SK-N-DZ (cell line): ENCODE data around the gene GPR39.

Experiments used
- DNase-seq: peaks from one replicate; pipeline ENCODE4 v3.0.0-alpha.2; 2015; ENCODE audit warnings: low spot score

Gene GPR39

DNA sequence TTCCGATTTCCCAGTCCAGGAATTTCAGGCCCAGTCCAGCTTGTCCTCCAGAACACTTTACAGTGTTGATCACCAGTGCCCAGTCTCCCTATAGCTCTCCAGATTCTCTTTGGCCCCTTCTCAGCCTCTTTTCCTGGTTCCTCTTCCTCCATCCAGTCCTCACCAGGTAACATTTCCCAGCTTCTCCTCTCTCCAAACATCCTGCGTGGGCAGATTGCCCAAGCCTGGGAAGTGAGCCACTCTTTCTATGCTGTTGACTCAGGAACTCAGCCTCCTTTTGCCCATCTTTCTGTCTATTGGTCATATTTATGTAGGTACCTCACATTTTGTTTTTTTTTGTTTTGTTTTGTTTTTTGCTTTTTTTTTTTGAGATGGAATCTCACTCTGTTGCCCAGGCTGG, 144.0 kb downstream of the GPR39 start:
- no peak for DNase-seq

DNA sequence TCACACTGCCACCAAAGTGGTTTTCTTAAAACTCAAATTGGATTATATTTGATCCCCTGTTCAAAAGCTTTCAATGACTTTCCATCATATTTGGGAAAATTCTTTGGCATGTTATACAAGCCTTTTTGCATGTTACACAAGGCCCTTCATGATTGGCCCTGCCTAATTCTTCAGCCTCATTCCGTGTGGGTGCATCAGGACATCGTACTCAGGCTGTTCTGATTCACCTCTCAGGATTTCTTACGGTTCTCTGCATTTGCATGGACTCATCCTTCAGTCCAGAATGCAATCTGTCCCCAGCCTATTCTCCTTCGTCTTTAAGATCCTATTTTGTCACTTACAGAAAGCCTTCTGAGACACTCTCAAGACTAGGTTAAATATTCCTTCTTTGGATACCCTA, 145.6 kb downstream of the GPR39 start:
- DNase-seq, result no peak

DNA sequence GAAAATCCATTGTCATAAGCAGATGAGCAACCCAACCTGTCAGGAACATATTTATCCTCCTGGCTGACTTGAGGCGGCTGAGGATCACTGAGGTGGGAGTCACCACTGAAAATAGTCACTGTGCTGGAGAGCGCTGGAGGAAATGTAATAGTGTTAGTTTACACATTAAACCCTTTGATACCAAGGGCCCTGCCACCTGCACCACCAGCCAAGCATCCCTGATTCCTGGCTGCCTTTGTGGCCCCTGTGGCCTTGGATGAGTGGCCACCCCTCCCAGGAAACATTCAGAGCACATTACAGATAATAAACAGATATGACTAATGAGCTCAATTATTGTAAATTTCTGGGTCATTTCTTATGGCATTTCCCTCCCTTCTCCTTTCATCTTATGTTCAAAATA, 147.5 kb downstream of the GPR39 start:
- DNase-seq, result no peak

DNA sequence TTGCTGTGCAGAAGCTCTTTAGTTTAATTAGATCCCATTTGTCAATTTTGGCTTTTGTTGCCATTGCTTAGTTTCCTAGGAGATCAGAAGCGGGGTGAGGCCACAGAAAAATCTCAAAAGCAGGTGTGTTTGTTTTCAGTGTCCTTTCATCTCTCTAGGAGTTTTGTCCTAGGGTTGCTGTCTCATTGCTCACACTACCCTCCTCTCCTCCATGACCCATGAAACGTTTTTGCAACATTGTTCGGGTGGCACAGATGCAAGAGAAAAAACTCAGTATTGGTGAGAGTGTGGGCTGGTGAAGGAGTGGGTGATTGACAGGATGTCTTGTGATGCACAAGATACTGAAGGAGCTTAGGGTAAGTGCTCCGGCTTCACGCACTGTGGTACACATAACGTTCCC, 149.8 kb downstream of the GPR39 start:
- no peak for DNase-seq

DNA sequence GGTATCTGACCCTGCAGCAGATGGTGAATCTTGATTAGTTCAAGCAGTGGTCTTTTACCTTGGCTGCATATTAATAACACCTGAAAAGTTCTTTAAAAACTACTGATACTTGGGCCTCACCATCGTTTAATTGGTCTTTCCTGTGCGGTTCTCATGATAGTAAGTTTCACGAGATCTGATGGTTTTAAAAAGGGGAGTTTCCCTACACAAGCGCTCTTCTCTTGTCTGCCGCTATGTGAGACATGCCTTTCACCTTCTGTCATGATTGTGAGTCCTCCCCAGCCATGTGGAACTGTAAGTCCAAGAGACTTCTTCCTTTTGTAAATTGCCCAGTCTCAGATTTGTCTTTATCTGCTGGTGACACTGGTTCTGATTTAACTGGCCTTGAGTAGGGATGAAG, 151.1 kb downstream of the GPR39 start:
- no peak for DNase-seq

DNA sequence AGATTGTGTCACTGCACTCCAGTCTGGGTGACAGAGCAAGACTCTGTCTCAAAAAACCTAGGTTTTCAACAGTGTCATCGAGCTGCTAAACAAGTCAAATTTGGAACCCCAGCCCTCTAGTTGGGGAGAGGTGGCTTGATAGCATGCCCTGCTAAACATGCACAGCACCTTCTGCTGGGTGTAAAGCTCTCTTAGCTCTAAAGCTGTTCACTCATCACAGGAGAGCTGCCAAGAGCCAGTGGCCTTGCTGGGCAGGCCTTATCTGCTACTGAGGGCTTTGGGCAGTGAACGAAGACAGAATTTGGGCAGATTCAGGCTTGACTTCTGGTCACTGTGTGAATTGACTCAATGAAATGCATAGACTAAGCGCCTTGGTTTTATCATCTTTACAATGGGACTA, 152.1 kb downstream of the GPR39 start:
- DNase-seq, result no peak

DNA sequence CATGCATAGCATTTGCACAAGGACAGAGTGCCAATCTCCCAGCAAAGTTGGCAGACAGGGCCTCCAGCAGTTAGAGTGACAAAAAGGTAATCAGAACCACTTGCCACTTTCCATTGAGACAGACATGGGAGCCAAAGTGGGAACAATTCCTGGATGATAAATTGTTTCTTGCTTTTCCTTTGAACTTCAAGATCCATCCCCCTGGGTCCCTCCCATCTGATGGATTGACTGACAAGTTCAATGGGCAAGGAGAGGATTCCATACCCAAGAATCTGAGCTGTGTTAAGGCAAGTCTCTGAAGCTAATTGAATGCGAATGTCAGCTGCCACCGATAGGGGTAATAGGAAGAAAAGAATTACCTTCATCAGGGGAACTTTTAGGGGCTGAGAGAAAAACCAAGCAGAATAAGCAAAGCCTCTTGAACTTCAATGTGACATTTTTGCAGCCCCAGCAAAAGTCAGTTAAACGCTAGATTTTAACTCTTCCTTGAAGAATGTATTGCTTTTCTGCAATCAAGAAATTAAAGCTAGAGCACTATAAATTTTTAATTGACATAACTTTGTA, 156.9 kb downstream of the GPR39 start:
- DNase-seq, result no peak

DNA sequence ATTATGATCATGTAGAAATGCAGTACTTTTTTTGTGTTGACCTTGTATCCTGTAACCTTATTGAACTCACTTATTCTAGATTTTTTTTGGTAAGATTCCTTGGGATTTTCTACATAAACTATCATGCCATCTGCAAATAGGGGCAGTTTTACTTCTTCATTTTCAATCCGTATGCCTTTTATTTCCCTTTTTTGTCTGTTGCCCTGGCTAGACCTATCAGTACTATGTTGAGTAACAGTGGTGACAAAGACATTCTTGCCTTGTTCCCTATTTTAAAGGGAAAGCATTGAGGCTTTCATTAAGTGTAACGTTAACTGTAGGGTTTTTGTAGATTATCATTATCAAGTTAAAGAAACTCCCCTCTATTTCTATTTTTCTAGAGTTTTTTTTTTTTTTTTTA, 161.1 kb downstream of the GPR39 start:
- no peak for DNase-seq

DNA sequence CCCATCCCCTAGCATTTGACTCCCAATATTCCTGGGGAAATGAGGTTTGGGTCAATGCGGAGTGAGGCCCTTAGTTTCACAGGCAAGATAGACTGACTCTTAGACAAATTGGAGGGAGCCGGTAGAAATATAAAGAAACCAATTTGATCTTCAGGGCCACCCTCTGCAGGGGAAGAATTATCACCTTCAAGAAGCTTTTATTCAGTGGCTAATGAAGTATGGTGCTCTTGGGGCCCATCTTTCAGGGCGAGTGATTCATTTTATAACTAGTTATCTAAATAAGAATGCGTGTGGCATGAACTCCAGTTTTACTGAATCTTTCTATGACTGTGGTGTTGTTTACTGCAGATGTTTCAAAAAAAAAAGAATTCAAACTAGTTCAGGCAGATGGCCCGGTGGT, 165.0 kb downstream of the GPR39 start:
- DNase-seq, result no peak

DNA sequence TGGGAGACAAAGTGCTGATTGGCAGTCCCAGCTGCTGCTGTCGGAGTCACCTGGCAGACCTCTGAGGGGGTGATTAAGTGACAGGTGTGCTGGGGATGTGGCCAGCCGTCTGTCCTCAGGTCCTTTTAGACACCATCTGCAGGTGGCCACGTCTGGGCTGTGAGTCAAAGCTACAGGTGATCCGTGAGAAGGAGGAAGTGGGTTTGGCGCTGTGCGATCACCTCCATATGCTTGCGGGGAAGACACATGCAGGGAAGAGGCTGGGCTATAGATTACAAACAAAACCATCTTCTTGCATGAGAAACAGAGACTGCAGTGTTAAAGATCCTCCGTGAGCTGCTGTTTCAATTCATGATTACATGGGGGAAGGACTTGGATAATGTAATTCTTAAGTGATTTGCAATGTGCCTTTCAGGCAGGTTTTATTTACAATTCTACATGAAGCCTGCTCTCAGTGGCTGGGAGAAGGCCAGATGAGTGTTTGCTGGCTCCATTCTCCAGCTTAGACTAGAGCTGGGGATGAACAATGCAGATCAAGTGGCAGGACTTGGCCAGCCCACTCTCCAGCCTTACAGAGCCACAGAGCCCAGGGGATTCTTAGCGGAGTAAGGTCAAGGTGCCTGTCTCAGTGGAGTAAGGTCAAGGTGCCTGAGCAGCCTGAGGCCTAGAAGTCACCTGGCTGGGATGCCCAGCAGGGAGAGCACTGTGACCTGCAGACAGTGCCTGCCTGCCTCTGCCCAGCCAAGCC, 165.6 kb downstream of the GPR39 start:
- DNase-seq, result no peak

DNA sequence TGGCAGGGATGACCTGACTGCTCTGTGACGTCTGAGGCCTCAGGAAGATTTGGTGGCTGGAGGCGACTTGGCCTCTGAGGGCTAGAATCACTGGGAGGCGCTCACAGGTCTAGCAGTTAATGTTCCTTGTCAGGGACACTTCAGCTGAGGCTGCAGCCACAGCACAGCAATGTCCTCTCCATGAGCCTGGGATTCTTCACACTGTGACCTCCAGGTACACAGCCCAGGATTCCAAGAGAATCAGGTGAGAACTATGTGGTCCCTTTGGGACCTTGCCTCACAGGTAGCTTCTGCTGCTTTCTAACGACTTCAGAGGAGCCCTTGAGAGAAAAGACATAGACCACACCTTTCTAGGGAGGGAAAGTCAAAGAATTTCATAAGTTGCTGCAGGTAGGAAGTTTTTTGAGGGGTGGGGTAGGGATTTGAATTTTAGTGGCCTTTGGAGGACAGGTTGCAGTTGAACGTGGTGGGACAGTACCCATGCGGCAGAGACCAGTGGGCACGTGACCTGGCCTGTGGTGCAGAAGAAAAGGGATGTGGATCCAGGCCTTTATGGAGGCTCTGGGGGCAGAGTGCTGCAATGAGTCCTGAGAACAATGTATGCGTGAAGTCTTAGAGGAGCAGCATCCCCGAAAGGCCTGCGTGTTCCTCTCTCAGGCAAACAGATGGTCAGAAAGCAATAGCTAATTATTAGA, 167.2 kb downstream of the GPR39 start:
- DNase-seq, result no peak

DNA sequence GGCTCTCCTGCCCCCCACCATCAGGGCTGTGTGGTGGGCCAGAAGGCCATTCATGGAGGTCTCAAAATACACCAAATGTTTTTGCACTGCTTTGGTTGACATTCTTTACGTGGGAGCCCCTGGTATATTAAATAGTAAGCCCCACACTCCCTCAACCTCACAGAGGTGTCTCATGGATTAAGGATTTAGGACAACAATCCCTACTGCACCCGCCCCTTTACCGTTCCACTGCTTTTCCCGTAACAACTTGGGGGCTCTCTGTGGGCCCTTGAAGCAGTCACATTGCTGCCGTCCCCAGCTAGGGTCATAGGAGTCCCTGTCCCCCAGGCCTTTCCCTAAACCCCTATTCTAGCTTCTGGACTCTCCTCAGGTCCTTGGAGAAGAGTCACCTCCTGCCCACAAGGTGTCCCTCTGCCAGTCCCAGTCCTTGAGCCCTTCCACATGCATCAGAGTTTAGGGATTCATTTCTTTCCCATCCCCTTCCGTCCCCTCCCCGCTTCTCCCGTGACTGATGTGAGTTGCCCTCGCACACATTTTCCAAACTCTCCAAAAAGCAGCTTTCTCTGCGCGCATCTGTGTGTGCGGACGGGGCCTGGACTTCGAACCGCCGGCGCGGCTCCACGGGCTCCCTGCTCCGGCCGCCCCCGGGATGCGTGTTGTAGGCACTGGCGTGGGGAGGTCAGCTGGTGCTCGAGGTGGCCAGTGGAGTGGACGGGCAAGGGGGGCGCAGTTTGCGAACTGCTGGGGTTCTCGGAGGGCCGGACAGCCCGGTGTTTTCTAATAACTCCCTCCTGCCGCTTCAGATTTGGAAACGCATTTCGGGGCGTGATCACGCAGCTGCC, 168.6 kb downstream of the GPR39 start:
- DNase-seq, result no peak

DNA sequence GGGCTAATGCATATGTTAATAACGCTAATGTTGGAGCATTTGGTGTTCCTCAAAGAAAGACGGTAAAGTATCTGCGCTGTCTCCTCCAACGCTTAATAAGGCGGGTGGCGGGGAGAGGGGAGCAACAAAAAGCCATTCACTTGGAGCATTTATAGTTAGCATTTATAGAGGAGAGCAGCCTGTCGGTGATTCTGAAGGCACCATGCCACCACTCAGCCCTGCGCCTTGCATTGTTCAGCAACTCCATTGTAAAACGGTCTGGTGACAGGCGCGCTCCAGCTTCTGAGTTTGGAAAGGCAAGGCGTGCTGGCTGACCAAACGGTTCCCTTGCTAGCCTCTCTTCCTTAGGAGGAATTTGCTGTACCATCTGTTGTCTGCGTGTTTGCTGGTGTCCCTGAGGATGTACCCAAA, 169.5 kb downstream of the GPR39 start:
- no peak for DNase-seq

DNA sequence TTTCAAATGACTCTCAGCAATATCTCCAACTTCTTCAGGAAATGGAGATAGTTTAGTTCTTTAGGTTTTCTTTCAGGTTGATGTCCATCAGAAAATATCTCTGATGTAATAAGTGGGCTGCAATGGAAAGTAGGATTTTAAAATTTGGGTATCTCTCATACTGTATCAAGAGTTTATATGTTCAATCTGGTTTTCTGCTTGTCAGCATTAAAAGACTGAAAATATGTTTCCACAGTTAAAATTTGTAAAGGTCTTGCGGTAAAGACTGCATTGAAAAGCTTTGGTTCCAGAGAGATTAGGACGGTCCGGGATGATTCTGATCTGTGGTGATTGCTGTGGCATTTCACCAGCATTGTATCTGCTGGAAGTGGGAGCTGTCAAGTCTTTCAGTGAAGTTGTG, 170.2 kb downstream of the GPR39 start:
- DNase-seq, result no peak

DNA sequence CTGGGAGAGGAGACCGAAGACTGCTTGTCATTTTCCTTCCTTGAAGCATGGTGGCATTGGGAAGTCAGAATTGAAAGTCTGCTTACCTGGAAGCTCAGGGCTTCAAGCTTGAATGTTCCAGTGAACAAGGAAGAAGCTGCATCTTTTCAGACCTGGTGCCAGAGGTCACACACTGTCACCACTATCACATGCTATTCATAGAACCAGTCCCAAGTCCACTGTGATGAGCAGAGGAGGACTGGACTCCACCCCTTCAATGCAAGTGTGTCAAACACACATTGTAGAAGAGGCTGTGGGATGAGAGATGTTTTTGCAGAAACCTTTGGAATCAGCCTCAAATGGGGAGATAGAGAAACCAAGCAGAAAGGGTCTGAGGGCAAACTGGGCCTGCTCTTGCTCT, 172.0 kb downstream of the GPR39 start:
- DNase-seq, result no peak

DNA sequence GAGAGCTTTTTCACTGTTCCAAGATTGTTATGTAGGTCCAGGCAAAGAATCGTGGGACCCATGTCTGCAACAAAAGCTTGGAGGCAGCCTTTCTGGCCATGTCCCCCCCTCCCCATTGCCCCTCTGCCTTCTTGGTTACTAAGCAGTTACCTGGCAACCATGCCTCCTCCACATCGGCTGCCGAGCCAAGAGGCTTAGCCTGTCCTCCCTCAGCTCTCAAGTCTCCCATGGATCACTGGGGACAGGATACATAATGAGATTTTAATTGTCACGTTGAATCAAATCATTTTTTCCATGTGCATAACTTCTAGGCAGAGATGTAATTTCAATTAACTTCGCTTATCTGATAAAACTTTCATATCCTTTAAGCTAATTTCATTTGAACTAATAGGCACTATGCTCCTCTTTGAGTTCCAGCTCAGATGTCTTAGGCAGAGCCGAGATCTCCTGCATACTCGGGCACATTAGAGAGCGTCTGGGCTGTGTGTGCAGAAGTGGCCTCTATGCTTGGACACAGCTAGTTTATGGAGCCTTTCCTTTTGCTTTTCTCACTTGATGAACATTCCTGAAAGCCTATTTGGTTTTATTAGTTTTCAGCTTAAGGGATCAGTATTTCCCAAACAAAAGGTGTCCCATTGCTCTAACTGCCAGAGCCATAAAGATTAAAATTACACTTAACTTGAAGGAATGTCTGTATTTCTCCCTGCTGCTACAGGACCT, 172.7 kb downstream of the GPR39 start:
- DNase-seq, result peak; percentile 77

DNA sequence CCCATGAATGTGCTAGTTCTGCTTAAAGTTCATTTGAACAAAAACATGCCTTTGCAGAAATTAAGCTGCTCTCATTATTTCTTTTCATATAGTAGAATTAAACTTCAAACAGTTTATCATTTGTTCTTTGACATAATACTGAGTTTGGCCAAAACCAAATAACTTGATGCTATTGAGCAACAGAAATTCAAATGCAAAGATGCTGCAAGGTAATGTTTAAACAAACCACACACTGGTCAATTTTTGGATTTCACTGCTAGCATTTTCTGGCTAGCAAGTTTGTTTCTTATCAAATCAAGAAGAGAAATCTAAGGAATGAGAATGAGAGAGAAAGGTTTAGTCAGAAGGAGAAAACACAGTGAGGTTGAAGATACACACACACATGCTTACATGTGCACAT, 173.4 kb downstream of the GPR39 start:
- DNase-seq, result no peak

DNA sequence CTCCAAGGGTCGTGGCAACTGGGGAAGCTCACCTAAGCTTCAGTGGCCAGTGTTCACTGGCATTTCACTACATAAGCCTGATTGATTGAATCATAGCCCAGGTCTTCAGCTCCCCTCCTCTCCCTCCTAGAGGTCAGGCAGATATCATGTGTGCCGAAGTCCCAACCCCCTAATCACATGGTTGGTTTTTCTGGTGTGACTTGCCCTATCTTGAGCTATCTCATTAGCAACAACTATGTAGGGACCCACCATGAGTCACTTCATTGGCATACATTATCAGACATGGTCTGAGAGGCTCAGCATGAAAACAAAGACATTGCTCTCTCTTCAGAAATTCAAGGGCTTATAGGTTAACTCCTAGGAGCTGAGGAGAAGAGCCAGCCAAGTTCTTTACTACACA, 176.6 kb downstream of the GPR39 start:
- no peak for DNase-seq

DNA sequence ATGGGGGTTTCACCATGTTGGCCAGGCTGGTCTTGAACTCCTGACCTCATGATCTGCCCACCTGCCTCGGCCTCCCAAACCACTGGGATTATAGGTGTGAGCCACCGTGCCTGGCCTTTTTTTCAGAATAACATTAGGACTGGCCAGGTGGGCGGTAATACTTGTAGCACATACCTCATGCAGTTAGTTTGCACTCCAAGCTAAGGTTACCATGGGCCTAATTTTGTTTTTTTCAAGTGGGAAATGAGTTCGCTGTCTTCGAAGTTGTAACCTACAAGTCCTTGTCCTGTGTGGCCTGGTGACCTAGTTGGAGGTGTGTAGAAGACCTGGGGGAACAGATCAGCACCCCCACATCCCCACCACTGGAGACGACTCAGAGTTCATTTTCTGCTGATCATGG, 178.6 kb downstream of the GPR39 start:
- no peak for DNase-seq

DNA sequence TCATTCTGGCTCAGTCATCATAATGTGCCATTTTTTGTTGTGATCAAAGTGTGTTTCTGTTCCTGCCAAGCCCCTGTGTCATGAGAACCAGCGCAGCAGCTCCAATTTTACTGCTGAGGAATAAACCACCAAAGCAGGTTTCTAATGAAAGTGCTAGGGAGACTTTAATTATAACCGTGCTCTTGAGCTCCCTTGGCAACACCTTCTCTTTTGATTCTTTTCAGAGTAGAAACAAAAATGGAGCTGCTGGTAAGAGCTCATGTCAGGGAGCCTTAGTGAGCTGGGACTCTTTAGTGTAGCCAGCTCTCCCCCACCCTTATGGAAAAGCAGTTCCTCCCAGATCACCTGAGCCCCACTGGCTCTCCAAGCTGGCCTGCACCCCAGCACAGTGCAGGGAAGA, 179.1 kb downstream of the GPR39 start:
- no peak for DNase-seq

DNA sequence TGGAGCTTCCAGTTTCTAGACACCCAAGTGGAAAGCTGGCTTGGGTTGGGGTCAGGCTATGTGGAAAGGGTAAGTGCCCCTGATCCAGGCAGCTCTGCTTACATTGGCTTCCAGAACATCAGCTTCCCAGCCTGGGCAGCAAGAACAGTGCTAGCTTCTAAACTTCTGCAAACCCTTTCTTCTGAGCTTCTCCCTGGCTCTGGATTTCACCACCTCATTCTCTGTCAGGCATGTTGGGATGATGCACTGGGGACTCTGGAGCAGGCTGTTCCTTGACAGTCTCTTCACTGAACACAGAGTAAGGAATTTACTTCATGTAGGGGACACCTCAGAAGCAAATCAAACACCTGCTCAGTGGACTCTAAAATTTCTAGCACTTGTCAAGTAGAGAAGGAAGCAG, 180.6 kb downstream of the GPR39 start:
- DNase-seq, result no peak

DNA sequence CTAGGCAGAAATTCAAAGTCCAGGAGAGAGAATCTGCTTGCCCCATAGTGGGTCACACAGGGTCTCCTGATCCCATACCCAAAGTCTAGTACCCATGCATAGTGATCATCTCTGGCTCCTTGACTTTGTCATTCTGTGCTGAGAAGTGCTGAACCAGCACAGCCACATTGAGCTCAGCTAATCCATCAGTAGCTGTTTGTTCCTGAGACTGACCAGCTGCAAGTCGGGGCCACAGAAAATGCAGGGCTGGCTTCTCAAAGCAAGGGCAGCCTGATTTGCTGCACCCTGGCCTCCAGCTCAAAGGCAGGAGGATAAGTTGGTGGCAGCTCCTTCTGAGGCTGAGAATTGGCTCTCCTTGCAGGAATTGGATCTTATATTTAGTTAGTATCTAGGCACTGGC, 181.2 kb downstream of the GPR39 start:
- DNase-seq, result no peak
